NCI-H2196 (cell line): Measurements from ENCODE around the gene FOXF1.

Experiments used
- DNase-seq: peaks from one replicate; lab custom pipeline; 2025; ENCODE audit not compliant: unreplicated experiment; lab: John Stamatoyannopoulos, UW

Gene FOXF1

GRCh38 chr16:86510465-86511261 lies at the start of gene FOXF1:
Gene FOXF1, plus strand, starts transcription at chr16:86510527. Its CDS starts 43 bp downstream, at chr16:86510570.
- DNase-seq = no peak

- no peak for DNase-seq
These were observed 49.3 kb upstream of the FOXF1 start for GRCh38 chr16:86461037-86461436.

GRCh38 chr16:86462334-86463084 lies 47.8 kb upstream of the FOXF1 start:
- DNase-seq = no peak

GRCh38 chr16:86464044-86464443 lies 46.3 kb upstream of the FOXF1 start:
- no peak for DNase-seq

- no peak for DNase-seq
These were observed 44.9 kb upstream of the FOXF1 start for GRCh38 chr16:86465434-86465833.

- DNase-seq = no peak
These were observed 43.5 kb upstream of the FOXF1 start for GRCh38 chr16:86466696-86467406.

- no peak for DNase-seq
These were observed 42.8 kb upstream of the FOXF1 start for GRCh38 chr16:86467490-86467889.

- DNase-seq = no peak
These were observed 39.4 kb upstream of the FOXF1 start for GRCh38 chr16:86470964-86471363.

GRCh38 chr16:86471896-86472295 lies 38.4 kb upstream of the FOXF1 start:
- no peak for DNase-seq

- no peak for DNase-seq
These were observed 38.0 kb upstream of the FOXF1 start for GRCh38 chr16:86472366-86472765.

GRCh38 chr16:86476956-86477534 lies 33.3 kb upstream of the FOXF1 start:
- no peak for DNase-seq

- no peak for DNase-seq
These were observed 32.7 kb upstream of the FOXF1 start for GRCh38 chr16:86477642-86478041.

- DNase-seq = no peak
These were observed 31.5 kb upstream of the FOXF1 start for GRCh38 chr16:86478779-86479178.

- DNase-seq = no peak
These were observed 30.9 kb upstream of the FOXF1 start for GRCh38 chr16:86479419-86479818.

GRCh38 chr16:86480444-86480843 lies 29.9 kb upstream of the FOXF1 start:
- no peak for DNase-seq

GRCh38 chr16:86481607-86482006 lies 28.7 kb upstream of the FOXF1 start:
- no peak for DNase-seq

GRCh38 chr16:86484240-86484639 lies 26.1 kb upstream of the FOXF1 start:
- no peak for DNase-seq

GRCh38 chr16:86485746-86486145 lies 24.6 kb upstream of the FOXF1 start:
- DNase-seq = no peak

- DNase-seq = no peak
These were observed 19.3 kb upstream of the FOXF1 start for GRCh38 chr16:86490859-86491639.

- no peak for DNase-seq
These were observed 18.7 kb upstream of the FOXF1 start for GRCh38 chr16:86491640-86492023.
